HG03103 (cell line): ENCODE data around the gene WFIKKN2.
A peak's percentile ranks its signal among the peaks of the same experiment; 100 is the strongest.
"Not testable (repeated sequence)": the region's sequence is repeated elsewhere in the genome, so short reads cannot be mapped to it uniquely, and the experiment has no call there.

ENCODE experiments used
- ATAC-seq: cut with Tn5 transposase; IDR thresholded peaks from one replicate; pipeline ENCODE4 v1.9.1; 2021; ENCODE audit warnings: low read depth; ENCODE audit not compliant: unreplicated experiment

WFIKKN2 gene

DNA sequence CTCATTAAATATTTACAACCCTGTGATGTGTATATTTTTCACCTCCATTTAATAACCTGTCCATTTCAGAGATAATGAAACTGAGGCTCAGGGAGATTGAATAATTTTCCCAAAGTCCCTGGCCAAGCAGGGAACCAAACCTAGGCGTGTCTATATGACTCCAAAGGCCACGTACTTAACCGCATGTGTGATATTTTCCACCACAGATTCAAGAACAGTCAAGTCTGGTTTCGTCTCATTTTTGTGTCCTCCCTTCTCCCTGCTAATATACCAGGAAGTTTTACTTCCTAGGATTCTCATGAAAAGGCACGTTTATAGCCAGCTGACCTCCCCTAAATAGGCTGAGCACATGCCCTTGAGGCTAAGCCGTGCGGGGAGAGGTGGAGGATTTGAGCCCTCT is 15.3 kb downstream of the WFIKKN2 start:
- no peak for ATAC-seq

DNA sequence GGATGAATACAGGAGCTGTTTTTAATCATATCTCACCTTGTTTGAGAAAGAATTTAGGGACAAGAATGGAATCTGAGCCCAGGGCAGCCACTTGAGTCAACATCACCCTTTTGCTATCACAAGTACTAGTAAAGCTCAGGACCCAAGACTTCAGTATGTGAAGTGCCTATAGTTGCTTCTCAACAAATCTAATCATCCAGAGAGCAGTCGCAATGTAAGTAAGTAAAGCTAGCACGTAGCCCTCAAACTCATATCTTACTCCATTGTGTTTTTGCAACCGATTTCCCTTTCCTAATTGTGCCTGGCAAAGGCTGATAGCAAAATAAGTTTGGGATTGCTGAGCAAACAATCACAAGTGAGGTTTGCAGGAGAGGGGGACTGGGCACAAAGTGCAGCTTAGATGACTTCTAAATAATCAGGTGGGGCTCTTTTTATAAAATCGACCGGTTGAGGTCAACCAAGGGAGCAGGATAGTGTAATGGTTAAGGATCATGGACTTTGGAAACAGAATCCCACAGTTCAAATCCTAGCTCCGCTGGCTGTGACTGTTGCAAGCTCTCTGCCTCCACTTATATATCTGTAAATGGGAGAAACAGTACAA is 17.7 kb downstream of the WFIKKN2 start:
- no peak for ATAC-seq

DNA sequence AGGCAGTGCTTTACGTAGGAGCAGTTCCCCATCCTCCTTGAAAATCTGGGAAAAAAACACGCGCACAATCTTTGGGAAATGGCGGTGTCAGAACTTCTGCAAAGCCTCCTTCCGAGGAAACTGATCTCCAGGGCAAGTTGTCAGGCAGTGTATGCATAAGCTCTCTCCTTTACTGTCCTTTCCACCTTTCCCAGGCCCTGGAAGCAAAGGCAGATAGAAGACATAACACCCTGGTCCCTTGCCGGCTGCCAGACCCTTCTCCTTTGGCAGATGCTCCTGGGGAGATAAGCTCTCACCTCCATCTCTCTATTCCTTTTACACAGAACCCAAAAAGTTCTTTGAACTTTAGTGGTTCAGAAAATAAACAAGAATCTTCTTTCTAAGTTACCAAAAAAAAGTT is 18.4 kb downstream of the WFIKKN2 start:
- no peak for ATAC-seq

DNA sequence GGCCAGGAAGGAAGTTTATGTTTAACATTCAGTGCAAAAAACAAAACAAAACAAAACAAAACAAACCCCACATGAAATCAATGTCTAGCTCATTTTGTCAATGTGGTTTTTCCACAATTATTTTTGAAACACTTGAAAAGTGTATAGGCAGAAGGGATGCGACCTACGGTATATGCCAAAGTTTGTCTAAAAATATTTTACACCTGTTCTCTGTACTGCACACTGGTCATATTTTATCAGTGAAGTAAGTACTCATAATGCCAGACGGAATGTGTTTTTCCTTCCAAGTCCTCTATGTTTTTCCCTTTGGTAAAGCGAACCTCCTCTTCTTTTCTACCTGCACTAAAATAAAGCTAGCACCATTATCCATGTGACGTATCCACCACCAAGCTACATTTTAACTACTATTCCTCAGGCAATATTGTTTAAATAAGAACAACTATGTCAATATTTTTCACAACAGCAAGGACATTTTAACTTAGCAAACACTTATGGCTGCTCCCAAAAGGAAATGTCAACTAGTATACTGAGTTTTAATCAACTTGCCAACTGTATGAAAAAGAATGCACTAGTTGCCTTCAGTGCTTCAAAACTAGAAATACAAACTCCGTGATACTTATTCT is 20.4 kb downstream of the WFIKKN2 start:
- no peak for ATAC-seq

DNA sequence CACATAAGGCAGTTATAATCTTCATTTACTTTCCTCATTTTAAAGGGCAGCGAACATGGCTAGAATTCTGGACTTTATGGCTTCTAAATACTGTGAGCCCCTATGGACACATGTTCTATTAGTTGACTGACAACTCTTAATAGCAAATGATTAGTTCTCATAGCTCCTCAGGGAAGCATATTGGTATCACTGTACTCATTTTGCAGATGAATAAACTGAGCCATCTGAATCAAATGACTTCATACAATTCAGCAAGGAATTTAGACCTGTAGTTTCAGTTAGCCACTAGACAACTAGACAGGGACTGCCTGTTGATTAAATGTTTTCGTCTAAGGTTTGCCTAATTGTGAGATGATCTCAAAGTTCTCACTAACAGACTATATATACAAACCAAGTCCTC is 21.0 kb downstream of the WFIKKN2 start:
- ATAC-seq, result no peak

DNA sequence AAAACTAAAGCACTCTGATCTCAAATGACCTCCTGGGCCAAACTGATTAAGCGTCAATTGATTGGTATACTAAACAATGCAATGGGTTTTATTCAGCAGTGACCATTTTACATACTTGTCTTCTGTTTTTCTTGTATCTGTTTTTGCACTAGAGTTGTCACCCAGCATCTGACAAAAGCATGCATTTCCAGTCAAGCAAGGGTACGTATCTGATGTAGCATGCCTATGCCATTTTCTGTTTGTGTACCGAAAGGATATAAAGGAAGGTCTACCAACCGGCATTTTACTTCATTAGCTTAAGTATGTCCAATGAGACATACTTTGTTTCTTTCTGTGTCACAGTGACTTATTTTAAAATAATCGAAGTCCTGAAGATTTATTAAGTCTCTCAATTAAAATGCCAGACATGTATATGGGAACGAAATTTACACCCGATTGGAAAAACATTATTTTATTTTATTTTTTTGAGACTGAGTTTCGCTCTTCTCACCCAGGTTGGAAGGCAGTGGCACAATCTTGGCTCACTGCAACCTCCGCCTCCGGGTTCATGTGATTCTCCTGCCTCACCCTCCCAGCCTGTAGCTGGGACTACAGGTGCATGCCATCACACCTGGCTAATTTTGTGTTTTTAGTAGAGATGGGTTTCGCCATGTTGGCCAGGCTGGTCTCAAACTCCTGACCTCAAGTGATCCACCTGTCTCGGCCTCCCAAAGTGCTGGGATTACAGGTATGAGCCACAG is 23.3 kb downstream of the WFIKKN2 start:
- ATAC-seq, result no peak

DNA sequence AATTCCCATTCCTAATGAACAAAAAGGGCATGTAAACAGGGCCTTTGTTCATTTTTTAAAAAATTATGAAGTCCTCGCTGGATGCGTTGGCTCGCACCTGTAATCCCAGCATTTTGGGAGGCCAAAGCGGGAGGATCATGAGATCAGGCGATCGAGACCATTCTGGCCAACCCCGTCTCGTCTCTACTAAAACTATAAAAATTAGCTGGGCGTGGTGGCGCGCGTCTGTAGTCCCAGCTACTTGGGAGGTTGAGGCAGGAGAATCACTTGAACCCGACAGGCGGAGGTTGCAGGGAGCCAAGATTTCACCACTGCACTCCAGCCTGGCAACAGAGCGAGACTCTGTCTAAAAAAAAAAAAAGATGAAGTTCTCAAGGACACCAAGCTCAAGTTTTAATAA is 24.3 kb downstream of the WFIKKN2 start:
- not testable (repeated sequence) for ATAC-seq

DNA sequence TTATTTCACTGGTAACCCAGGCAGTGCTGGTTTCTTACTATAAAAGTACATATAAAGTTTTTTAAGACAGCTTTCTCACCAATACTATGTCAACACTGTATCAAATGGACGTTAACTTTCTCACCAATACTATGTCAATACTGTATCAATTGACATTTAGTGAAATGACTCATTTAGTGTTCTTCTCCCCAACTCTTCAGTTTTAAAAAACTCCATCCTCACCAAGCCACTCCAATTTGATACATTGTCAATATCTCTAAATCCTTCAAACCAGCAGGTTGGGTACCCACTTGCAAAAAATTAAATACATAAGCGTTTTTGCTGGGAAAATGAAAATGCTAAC is 25.9 kb downstream of the WFIKKN2 start:
- ATAC-seq, result no peak

DNA sequence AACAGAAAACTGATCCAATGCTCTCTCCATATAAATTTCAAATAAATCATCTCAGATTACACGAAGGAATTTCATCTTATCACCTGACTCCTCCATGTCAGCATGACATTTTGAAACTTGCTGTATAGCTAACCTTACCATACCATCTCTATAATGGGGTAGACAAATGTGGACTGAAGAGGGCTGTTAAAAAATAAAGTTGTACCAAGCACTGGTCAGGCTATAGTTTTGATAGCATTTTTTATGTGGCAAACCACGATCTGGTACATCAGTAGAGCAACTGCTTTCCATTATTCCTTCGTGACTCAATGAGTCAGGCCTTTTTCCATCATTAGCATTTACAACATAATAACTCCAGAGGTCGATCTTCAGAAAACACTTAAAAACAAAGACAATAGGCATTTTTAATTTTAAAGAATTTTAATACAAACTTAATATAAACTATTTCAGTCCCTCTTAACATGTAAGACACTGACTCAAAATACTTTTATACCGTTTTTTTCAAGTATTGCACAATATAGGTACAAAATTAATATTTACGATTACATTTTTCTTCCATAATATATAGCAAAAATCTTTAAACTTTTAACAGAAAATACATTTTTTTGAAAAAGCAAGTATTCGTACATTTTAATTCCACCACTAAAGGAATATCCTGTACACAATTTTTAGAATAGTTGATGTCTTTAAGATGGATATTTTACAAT is 26.6 kb downstream of the WFIKKN2 start:
- ATAC-seq, result no peak

DNA sequence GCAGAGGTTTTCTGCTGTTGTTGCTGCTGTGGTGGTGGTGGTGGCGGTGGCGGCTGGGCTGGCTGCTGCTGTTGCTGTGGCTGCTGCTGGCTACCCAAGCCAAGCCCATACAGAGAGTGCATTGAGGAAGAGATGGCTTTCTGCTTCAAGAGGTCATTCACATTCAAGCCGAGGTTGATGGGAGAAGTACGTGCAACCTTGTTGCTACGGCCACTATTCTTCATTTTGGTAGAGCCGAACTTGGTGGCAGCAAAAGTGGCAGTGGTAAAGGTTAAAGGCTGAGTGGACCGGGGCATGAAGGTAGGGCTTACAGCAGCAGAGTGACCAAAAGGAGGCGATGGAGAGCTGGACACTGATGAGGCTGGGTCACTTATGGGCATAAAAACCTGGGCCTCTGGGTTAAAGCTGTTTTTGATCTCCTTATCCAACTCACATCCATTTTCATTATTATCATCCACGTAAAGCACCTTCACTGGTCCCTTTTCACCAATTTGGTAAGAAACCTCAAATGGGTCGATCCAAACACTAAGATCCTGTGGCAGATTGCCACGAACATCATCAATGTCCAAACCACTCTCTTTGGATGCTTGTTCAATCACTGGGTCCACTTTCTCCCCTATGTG is 27.9 kb downstream of the WFIKKN2 start:
- ATAC-seq, result no peak

DNA sequence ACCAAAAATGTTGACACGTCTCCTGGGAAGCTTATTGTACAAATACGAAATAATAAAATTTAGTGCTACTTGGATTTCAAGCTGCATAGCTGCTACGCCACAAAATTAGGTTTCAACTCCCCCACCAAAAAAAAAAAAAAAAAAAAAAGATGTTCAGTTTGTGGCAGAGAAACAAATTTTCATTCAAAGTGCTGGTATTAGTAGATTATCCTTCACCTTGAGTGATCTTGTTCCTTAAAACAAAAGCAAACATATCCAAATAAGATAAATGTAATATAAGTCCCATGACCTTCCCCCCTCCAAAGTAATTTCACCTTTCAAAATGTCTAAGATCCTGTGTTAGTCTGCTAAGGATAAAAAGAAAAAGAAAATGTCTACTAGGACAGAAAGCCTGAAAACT is 28.5 kb downstream of the WFIKKN2 start:
- ATAC-seq, result no peak

DNA sequence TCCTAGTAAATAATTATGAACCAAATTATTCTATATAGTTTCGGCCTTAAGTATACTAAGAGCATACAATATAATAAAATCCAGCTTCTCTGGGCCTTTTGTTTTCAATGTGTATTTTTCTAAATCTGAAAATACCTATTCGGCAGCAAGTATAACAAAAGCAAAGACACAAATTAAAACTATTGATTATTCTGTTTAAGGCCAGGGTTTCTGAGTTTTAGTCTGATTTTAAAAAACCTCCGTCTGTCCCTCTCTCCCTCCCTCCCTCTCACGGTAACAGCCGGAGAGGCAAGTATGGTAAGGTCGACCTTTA is 29.3 kb downstream of the WFIKKN2 start:
- ATAC-seq, result no peak

DNA sequence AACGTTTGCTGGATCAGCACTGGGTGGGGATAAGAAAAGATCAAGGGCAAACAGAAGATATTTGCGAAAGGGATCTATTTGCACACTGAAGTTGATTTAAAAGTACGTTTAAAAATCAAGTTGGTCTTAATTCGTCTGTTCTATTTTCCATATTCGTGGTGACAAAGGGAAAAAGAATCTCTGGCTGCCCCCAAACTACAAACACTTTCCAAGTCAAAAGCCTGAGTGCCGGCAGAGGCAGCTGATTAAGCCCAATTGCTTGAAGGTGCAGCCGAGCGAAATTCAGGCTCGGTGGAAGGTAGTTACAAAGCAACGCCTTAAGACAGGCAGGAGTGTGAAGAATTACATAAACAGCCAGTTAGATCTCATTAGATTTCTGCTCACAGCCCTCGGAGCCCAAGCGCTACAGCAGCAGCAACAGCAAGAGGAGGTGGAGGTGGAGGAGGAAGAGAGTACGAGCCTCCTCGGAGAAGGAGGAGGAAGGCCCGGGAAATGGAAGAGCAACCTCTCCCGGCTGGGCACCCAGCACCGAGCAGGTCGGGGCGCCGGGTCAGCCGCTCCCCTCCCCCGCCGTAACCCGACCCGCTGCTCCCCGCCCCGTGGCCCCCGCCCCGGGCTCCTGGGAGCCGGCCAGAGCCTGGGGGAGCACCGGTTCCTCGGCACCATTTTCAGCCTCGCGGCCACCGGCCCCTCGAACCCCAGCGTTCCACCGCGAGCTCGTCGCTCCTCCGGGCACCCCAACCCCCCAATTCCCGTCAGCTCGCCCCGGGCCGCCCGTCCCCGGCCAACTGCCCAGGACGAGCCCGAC is 29.9 kb downstream of the WFIKKN2 start:
- ATAC-seq, result peak; percentile 10

DNA sequence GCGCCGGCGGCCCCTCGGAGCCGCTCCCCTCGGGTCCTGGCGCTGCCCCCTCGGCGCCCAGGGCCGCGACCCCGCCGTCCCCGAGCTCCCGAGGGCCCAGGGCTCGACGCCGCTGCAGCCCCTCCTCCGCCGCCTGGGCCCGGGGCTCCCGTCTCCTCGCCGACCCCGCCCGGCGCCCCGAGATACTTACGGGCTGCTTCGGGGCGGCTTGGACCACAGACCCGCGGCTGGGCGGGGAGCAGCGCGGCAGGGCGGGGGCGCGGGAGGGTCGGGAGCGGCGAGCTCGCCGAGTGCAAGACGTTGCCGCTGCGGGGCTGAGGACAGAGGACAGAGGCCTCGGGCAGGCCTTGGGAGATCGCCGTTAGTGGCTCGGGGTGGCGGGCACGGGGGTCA is 30.5 kb downstream of the WFIKKN2 start:
- peak; percentile 8 for ATAC-seq

DNA sequence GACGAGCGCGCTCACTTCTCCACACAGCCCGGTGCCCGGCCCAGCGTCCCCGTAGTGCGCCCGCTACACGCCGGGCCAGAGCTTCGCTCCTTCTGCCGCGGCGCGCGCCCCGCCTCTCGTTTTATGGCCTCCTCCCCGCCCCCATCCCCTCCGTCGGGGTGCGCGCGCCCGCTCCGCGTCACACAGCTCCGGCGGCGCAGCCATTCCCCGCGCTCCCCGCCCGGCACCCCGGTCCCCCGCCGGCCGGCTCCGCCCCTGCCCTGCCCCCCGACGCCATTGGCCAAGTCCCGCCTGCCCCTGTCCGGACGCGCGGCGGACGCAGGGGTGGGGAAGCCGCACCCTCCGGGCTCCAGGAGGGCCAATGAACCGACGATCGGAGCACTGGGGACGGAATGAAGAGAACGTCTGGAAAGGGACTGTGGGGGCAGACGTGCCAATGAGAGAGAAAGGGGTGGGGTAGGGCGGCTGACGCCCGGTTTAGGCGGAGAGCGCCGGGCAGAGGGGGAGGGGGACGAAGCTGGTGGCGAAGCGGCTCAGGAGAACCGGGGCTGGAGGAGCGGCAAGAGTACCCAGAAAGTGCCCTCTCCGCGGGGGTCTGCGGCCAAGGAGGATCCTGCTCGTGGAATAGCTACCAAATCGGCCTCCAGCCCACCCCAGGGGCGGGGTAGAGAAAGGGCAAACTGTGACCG is 31.0 kb downstream of the WFIKKN2 start, which contains the start of gene TOB1:
Gene TOB1 (minus strand): TSS at position 94 of the 689 bp plus-strand sequence. CDS start 2,337 bp downstream, outside the sequence.
- peak; percentile 54 for ATAC-seq

DNA sequence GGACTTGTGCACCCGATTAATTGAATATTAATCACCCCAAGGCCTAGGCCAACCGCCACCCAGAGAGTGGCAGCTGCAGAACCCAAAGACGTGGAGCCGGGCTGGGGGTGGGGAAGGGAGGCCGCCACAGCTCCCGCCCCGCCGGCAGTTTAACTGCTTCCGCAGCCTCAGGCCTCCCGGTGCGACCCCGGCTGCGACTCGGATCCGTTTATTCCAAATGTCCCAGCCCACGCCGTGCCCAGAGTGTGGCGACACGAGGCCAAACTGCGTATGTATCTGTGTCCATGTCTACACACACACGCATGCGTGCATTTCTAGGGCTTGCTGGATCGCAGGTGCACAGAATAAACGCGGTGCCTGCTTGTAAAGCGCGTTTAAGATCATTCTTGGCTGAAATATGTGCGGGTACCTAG is 31.6 kb downstream of the WFIKKN2 start:
- ATAC-seq, result peak; percentile 5

DNA sequence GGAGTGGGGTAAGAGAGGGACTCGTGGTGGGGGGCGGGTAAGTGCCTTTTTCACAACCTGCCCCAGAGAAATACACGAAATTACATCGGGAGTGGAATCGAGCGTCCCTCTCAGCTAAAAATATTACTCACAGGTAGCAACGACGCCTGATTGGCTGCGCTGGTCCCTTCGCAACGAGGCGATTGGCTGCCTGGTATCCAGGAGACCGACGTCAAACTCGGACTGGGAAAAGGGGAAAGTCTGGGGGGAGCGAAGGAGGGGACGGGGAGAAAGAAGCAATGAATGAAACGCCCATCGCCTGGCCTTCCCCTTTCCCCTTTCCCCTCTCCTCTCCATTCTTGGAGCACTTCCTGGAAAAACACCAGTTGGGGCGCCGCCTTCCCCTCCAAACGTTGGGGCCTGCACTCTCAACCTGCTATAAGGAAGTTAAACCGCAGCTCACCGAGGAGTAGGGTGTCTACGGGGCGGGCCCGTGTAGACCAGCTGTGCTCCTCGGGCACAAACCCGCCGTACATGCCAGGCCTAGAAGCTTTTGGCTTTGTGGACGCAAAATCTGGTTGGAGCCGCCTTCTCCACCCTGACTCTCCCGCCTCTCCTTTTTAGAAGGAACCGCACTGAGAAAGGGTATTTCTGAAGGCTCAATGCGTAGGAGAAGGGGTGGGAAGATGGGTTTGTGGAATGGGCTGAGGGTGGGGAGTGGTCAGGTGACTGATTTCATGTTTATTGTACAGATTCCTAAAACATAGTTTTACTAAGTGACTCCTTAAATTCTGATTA is 32.2 kb downstream of the WFIKKN2 start:
- ATAC-seq, result peak; percentile 26

DNA sequence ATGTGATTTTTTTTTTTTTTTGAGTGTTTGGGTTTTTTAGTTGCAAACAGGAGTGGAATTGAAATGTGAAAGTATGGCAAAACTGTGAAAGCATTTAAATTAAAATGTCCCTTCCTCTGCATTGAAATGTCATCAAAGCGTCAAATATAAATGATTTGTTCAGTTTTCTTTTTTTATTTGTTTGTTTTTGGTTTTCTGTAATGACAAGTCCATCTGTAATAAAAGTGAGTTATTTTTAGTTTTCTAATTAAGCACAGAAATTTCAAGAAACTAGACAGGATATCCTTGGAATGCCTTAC is 32.7 kb downstream of the WFIKKN2 start:
- ATAC-seq, result no peak

DNA sequence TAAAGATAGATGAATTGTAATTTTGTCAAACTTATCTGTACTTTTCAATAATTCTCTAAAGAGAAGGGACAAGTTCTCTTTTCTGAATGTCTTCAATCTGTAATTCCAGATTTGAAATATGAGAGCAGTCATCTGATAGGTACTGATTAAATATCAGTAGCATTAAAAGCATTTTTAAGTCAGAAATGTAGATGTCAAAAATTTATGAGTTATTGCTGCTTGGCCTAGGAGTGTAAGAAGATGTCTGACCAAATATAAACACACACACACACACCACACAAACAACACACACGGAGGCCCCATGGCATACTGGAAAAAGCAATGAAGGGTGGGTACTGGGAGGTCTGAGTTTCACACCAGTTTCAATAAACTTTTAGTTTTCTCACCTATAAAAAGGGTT is 33.2 kb downstream of the WFIKKN2 start:
- ATAC-seq, result no peak
